ENCODE measurements around the gene TREML4. TPM values are rescaled to one million over a fixed set of nuclear protein-coding genes. Genes with fewer than 3 reads are reported as not detected.

TREML4 gene
- total RNA-seq, 1 donor from 2014 or later = not detected

DNA sequence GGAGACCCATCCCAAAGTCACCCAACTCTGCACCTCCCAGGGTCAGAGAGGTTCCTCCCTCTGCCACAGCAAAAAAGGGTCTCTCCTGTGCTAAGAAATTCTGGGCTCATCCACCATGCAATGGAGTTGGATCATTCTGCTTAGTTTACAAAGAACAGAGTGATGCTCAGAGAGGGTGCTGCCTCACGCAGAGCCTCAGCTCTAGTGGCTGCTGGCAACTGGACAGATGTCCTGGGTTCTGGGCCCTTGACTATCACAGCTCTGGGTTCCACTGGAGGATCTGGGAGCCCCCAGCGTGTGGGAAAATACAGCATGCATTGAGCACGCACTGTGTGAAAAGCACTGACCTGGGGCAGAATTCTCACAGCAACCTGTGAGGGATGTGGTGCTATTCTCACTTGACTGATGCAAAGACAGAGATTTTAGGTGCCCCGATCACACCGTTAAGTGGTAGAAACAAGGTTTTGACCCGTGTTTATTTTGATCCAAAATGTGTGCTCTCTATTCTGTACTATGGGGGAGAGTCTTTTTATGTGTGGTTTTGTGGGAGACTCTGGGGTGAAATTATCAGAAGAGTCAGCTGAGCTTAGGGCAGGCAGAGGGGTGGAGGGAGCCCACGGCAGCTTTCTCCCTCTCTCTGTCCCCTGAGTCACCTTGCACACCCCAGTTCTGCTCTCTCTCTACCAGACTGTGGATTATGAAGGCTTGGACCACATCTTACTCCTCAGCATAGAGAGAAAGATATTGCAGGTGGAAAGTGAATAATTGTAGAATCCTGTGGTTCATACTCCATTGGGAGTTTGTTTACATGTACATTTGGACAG is 19.9 kb downstream of the TREML4 start:
- FAIRE-seq = no peak
- DNase-seq (ENCODE audit: low spot score in 2 of 2) = no peak

DNA sequence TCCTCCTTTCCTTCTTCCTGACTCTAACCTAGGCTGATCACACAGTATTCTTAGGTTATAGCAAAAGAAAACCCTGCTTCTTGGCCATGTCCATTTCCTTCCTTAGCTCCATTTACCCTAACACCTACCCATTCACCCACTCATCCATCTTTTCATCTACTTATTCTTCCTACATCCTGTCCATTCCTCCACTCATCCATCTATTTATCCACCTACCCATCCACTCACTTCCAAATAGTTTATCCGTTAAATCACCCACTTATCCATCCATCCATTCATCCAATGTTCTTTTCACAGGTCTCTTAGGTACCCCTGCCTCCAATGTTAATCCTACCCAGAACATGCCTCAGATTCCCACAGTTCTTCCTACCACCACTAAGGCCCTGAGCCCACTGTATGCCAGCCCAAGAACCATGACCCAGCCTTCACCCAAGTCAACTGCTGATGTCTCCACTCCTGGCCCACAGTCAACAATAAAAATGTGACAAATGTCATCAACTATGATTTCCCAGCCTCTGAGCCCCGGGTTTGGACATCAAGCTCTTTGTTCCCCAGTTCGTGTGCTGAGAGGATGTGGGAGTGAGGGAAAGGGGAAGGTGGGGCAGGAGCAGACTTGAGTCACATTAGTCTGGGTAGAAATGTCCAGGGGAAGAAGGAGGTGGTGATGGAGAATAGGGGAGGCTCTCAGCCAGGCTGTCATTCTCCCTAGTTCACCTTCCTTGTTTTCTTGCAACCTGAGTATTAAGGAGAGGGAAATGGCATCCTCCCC is 24.4 kb downstream of the TREML4 start:
- FAIRE-seq (no peak), DNase-seq (ENCODE audit: low spot score in 2 of 2) (no peak)

DNA sequence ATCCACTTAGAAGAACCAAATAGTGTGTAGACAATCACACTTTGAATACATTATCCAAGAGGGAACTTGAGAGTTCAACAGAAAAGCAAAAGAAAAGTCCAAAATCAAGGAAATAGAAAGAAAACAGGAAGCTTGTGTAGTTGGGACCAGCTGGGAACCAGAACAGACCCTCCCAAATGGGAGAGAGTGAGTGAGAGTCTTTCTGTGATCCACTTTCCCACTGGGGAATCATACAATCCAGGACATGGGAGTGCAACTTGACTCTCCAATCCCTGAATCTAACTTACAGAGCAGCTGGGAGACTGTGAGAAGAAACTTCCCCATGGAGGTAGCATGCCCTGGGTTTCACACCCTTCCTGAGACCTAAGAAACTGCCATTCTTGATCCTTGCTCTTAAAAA is 27.0 kb downstream of the TREML4 start:
- DNase-seq (ENCODE audit: low spot score in 2 of 2) (no peak), FAIRE-seq (no peak)

- DNase-seq (ENCODE audit: low spot score in 2 of 2) (no peak), FAIRE-seq (no peak)
Measured at GRCh38 chr6:41255638-41256246, 27.6 kb downstream of the TREML4 start.

GRCh38 chr6:41256383-41256782 is 28.2 kb downstream of the TREML4 start:
- FAIRE-seq (no peak), DNase-seq (ENCODE audit: low spot score in 2 of 2) (no peak)

- FAIRE-seq (no peak), DNase-seq (ENCODE audit: low spot score in 2 of 2) (no peak)
Measured at GRCh38 chr6:41257369-41258195, 29.4 kb downstream of the TREML4 start.

GRCh38 chr6:41258196-41258493 is 30.0 kb downstream of the TREML4 start:
- DNase-seq (ENCODE audit: low spot score in 2 of 2) (no peak), FAIRE-seq (no peak)

GRCh38 chr6:41262401-41262800 is 34.3 kb downstream of the TREML4 start:
- DNase-seq (ENCODE audit: low spot score in 2 of 2) (no peak), FAIRE-seq (no peak)

GRCh38 chr6:41263267-41263666 is 35.1 kb downstream of the TREML4 start:
- DNase-seq (ENCODE audit: low spot score in 2 of 2) (no peak), FAIRE-seq (no peak)

DNA sequence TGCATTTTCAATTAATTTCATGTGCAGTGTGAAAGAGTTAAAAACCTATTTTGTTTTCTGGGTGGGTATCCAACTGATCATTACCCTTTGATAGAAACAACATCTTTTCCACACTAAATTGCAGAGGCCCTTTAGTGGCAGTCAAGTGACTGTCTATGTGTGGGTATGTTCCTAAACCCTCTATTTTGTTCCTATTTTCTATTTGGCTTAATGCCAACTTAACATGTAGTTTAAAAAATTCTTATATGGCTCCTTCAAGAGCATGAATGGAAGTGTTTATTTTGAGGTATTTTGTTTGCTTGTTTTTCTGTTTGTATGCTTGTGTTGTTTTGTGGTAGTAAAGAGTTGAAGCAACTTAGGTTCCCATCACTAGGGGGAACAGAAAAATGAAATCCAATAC is 38.4 kb downstream of the TREML4 start:
- DNase-seq (ENCODE audit: low spot score in 2 of 2) = no peak
- FAIRE-seq = no peak

DNA sequence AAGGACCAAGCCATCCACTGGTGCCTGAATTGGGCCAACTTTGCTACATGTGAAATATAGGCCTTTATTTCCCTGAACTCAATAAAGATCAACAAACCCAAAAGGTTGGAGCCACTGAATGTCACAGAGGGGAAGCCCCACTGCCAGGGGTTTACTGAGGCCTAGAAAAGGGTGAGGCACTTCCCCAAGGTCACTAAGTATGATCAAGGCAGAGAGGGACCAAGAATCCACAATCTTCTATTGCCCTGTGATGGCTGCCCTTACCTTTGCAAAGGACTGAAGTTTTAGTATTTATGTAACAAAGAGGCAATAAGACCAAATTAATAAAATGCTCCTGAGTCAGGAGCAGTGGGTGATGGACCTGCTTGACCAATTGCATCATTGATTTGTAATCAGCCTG is 40.3 kb downstream of the TREML4 start:
- DNase-seq (ENCODE audit: low spot score in 2 of 2) = no peak
- FAIRE-seq = no peak

- FAIRE-seq = no peak
Measured at GRCh38 chr6:41269166-41269565, 41.0 kb downstream of the TREML4 start.

DNA sequence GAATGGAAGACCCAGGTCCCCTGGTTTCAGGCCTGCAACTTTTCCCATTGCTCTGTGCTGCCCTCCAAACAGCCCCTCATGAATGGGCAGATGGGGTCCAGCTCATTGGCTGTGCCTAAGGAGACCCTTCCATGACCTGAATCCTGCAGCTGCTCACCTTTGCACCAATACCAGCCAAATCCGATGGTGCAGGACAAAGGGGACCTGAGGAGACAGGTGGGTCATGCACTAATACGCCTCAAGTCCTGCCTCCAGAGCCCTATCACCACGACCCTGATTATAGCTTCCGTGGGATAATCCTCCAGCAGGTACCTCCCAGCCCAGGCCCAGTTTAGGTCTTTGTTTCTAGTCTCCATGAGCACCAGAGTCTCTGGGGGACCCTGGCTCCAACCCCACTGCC is 41.6 kb downstream of the TREML4 start:
- DNase-seq (ENCODE audit: low spot score in 2 of 2) (no peak), FAIRE-seq (no peak)

More at GRCh38 chr6:41269166-41269565, 41.0 kb downstream of the TREML4 start:
- DNase-seq (ENCODE audit: low spot score in 2 of 2) = no peak

DNA sequence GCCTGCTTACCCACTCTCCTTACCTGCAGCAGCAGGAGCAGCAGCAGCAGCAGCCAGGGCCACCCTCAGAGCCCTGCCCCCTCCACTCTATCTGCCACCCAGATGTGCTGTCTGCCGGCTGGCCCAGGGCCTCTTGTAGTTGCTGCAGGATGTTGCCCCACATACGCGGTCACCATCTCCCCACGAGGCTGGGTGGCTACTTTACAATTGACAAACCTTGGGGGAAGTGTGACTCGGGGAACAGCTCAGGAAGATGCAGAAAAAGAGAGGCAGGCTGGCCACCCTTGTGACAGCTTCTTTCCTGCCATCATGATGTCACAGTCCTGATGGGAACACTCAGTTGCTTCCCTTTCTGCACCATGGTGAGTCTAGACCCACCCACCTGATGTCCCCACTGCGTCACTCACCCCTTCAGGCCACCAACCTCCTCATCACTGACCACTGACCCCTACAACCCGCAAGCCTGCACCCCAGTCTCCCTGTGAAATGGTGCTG is 43.8 kb downstream of the TREML4 start:
- no peak for DNase-seq (ENCODE audit: low spot score in 2 of 2)
- FAIRE-seq = no peak

DNA sequence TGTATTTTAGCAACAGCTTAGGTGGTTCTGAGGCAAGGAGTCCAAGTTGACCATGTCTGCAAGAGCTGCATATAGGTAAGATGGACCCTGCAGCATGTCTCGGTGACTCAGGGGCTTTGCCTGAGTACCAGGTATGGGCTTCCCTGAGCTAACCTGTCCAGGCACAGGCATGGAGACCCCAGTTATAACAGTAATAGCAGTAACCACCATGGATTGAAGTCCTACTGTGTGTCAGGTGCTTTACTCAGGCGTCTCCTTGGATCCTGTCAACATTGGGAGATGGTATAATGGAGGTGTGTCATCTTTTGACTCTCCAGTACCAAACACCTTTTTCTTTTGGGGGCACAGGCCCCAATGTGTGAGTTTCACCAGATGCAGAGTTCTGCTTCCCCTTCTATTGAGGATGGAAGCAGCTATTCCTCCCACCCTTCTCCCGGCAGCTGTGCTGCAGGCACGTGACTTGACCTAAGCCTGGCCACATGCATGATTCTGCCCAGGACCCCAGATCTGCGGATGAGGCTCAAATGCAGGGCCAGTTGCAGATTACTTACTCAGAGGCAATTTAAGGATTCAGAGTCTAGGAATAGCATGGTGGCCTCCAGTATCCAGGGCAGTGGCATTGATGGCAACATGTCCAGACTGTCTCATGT is 44.6 kb downstream of the TREML4 start:
- DNase-seq (ENCODE audit: low spot score in 2 of 2) = no peak
- FAIRE-seq = no peak

DNA sequence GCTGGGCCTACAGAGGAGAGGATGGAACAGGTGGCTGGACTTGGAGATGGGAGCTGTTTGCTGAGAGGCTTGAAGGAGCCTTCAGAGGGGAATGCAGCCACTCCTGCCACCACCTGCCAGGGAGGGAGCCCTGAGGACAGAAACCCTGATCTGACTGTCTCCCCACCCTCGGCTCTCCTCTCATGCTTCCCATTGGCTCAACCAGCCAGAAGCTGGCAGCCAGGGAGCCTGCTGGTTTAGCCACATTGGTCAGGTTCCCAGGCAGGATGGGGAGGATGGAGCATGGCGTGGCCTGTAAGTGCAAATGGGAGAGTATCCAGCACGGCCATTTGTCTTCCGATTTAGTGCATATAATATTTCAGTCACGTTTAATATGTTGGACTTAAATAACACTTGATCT is 45.6 kb downstream of the TREML4 start:
- DNase-seq (ENCODE audit: low spot score in 2 of 2) = no peak
- FAIRE-seq = no peak

DNA sequence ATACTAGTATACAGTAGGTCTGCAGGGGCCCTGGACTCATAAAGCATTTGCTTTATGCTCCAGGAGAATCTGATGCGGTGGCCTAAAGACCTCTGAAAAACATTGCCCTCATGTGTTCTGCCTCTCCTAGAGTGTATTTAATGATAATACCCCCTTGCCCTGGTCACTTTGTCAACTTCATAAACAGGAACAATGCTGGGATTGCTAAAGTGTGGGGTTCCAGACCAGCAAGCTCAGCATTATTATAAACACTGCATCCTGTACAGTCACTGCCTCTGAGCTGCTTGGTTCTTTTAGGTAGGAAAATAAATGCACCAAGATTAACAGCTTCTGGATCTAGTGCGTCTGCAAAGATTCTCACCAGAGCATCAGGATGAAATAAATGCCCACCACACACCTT is 46.1 kb downstream of the TREML4 start:
- FAIRE-seq (no peak), DNase-seq (ENCODE audit: low spot score in 2 of 2) (no peak)

DNA sequence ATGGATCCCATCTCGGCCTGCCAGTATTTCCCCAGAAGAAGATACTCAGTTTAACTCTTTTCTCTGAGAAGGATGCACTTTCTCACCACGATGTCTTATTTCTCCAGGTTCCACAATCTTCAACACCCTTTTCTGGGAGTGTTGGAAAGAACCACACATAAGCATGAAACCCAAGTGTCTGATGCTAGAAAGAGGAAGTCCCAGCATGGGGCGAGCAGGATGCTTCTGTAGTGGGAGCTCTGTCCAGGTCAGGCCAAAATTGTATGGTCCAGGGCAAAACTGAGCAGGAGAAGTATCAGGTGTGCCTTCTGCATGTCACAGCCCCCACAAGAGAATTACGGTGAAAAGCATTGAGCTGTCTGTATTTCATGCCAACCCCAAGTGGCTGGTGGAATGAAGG is 47.3 kb downstream of the TREML4 start:
- no peak for FAIRE-seq
- DNase-seq (ENCODE audit: low spot score in 2 of 2) = no peak

GRCh38 chr6:41277605-41278004 is 49.5 kb downstream of the TREML4 start:
- FAIRE-seq (no peak), DNase-seq (ENCODE audit: low spot score in 2 of 2) (no peak)

All from frontal cortex (tissue), 4 donors.